ENCODE measurements around the gene FHIT.

The FHIT gene

DNA sequence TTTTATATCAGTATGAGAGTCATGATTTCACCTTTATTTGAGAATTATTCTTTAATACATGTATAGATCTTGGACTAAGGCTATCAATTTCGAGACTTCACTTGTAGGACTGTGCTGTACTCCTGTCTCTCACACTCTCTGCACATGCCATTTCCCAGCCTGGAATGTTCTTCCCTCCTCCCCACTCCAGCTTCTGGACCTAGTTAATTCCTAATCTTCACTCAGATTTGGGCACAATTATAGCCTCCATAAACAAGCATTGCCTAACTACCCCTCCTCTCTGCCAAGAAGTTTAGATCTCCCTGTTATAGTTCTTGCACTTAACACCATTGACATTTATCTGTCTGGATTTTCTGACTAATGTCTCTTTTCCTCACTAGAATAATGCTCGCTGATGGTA is 88.3 kb downstream of the FHIT start:
- no peak for DNase-seq

- no peak for DNase-seq
These were observed 92.6 kb downstream of the FHIT start for GRCh38 chr3:61158667-61159066.

DNA sequence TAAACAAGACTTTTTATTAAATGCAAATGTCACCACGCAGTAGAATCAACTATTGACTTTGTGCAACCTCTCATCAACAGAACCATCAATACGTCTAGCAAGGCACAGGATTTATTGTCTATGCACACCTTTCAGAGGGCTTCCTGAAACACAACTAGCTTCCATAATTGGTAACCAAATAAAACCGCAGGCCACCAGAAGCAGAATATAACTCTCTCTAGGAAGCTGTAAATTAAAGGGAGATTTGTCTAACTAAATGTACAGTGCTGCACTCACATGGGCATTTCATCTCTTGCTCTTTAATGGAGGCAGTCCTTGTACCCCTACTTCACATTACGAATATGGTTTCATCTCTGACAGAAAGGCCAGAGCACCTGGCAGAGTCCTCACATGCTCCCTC is 93.0 kb downstream of the FHIT start:
- DNase-seq: no peak

DNA sequence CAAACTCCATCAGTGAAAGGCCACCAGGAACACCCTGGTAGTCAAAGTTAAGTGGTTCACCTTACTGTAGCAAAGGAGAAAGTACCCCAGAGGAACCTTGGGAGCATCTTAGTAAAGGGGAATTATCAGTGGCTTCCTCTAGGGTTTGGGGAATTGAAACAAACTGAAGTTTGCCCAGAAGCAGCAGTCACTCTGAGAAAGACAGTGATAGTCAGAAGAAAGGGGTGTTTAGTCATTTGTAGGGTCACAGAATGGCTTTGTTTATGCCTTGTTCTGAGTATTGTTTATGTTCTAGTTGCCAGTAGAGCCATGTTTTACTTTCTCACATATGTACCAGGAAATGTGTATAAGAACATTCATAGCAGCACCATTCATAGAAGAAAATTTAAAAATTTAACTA is 93.8 kb downstream of the FHIT start:
- DNase-seq: no peak

GRCh38 chr3:61155701-61156292 is 95.5 kb downstream of the FHIT start:
- DNase-seq: no peak

DNA sequence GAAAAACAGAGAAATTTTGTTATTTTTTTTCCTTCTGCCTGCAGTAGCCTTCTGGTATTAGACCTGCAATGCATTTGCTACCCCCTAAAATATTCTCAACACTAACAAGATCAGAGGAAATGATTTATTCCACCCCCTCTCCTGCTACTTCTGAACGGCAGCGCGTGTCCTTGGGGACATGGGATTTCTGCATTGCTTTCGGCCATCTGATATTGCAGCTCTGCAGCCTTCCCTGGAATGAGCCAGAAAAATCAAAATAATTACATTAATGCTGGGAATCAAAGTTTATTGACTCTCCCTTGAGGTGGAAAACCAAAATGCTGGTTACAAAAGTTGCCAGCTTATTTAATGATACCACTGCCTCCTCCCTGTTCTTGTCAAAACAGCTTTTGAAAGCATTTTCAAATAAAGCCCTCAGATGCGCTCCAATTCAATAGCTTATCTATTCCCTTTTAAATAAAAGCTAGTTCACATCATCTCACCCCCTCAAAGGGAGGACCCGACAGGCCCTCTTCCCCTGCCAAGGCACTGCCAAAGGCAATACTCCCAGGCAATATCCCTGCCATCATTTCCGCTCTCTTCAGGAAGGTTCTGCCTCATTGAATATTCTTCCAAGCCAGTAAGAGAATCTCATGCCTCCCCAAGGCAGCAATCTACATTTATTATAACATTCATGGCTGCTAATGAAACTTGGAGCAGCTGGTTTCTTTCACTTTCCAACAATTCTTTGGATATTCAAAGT is 96.6 kb downstream of the FHIT start:
- no peak for DNase-seq

DNA sequence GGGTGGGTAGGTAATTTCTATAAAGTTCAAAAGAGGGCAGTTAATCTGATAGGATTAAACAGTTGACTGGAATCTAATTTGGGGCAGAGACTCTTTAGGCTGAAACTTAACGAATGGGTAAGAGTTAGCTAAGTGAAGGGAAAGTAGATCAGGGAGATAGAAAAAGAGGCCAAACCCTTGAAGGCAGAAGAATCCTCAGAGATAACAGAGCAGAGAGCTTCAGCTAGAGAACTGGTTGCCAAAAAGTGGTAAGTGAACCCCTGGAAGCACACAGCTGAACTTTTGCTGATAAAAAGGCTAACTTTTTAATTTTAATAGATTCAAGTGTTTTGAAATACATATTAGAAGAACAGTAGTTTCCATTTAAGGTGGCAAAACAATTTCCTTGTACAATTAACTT is 99.2 kb downstream of the FHIT start:
- no peak for DNase-seq

DNA sequence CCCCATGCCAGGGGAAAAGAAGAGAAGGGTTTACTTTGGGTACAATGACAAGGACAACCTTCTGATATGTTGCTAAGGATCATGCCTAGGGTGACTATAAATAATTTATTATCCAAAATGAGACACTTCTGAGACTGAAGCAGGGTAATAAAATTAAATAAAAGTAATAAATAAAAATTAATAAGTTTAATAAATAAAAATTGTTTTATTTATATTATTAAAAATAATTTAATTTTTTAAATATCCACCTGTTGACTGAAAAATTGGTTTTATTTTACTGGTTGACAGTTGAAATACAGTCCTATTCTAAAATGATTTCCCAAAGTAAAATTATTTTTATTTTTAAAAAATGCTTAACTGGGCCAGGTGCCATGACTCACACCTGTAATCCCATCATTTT is 102.0 kb downstream of the FHIT start:
- DNase-seq: no peak

- no peak for DNase-seq
These were observed 105.0 kb downstream of the FHIT start for GRCh38 chr3:61146010-61146890.

GRCh38 chr3:61141697-61142096 is 109.6 kb downstream of the FHIT start:
- DNase-seq: no peak

DNA sequence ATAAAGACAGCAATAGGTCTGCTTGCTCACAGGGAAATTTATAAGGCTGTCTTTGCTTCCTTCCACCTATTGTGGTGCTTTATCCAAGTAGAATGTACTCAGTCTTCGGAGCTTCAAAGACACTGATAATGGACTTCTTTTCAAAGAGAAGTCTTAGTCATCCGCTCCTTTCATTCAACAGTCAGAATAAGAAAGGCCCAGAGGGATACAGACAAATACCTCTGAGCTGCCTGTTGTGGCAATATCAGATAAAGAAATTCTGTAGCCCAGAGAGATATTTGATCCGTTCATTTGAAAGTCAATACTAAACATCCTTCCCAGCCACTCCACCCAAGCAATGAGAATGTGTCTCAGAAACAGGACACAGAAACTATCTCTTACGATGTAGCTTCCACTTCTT is 110.0 kb downstream of the FHIT start:
- no peak for DNase-seq

DNA sequence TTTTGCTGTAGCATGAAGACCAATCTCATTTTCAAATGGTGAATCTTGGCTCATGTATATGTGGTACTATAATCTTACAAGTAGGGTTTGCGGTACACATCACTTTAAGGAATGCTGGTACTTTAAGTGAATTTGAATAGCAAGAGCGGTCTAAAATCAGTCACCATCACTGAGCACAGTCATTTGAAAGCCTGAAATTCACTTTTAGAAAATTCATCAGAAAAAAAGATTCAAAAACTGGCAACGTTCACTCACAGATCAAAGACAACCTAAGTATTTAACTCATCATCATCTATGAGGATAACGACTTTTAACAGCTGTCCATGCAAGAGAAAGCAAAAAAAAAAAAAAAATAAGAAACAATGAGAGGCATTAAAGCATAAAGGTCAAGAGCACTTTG is 111.6 kb downstream of the FHIT start:
- no peak for DNase-seq

- no peak for DNase-seq
These were observed 112.9 kb downstream of the FHIT start for GRCh38 chr3:61138401-61138800.

DNA sequence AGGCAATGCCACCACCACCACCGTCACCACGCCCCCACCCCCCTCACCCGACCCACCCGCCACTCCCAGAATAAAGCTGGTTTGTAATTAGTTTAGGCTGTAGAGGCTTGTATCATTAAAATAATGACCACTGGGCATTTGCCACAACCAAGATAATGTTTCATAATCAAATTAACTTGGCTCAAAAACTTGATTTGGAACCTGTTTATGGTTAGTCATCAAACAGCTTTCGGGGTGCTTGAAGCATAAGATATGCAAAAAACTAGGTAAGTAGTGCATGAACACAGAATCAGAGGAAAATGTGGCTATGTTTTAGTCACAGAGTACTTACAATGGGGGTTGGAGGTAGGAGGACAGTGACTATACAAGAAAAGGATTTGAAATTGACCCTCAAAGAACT is 115.1 kb downstream of the FHIT start:
- DNase-seq: no peak

- no peak for DNase-seq
These were observed 116.7 kb downstream of the FHIT start for GRCh38 chr3:61134532-61134931.

GRCh38 chr3:61132062-61132461 is 119.2 kb downstream of the FHIT start:
- DNase-seq: no peak

DNA sequence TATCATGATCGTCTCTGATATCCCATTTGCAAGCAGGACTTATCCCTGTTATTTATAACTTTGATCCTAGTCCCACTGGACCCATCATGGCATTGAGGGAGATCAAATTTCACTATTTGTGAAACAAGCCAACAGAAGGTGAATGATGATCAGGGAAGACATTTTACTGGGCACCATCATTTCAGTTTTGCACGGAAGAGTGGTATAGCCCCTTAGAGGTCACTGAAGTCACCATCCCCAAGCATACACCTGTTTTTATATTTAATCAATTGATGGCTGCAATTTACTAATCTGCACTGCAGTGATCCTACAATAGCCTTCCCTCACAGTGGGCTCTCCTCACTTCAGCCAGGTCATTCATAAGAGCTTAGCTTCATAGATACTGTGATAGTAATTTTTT is 132.4 kb downstream of the FHIT start:
- no peak for DNase-seq

- DNase-seq: no peak
These were observed 134.0 kb downstream of the FHIT start for GRCh38 chr3:61117045-61117898.

GRCh38 chr3:61114316-61114953 is 136.8 kb downstream of the FHIT start:
- peak; percentile 36 for DNase-seq

DNA sequence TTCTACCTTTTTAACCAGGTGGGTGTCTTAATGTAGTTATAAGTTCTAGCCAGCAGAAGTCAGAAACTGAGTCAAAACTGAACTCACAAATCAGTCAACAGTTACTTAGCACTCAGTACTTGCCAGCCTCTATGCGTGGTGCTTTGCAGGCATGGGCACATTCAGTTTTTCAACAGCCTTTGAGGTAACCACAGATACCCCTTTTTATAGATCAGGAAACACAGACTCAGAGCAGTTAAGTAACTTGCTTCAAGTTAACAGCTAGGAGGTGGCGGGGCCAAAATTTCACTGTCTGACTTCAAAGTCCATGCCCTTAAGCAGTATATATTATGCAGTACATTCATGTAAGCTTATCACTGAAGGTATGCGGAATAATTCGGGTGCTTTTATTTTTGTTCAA is 139.4 kb downstream of the FHIT start:
- DNase-seq: no peak

DNA sequence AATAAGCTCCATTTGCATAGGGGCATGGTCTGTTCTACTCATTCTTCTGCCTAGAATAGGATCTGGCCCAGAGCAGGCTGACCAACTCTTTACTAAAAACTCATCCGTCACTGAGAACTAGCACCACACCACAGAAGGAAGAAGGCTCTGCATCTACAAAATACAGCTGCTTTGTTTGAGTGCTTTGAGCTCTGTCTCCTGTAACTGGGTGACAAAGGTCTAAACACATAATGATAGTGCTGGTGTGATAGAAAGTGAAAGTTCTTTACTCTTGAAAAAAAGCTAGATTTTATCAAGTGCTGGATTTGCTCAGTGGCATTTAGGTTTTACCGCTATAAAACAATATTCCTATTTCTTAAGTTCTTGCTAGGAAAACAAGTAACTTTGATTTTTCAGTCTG is 140.7 kb downstream of the FHIT start:
- no peak for DNase-seq

DNA sequence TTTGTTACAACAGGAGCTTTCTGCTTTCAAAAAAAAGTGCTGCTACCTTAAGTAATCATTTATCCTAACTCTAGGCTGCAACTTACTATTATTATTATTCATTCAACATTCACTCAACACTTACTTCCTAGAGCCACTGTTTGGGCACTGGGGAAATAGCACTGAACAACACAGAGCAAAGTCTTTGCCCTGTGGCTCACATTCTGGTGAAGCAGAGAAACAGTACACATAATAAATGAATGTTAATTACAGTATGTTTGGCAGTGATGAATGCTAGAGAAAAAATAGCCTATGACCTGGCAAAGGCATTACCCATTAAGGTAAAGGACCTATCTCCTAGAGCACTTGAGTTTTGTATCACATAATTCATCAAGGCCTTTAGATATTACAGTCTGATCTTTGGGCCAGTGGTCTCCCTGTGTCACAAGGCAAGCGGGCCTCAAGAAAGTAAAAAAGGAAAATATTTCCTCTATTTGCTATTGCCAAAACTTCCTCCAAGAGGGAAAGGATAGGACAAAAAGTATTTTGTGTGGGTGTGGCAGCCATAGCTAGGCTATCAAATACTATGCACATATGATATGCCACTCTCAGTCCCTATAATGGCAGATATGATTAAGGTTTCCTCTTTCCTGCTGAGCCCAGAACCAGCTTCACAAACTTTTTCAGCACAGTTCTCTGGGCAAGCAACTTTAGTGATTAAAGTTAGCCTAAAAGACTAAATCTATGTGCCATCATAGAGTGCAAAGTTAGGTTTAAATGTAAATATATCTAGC is 142.8 kb downstream of the FHIT start:
- DNase-seq: no peak

Data from DMS53 (cell line).